Activated naive CD4-positive, alpha-beta T cell treated with anti-CD3 and anti-CD28 coated beads, Interleukin-2, amount 50 U/mL, for 24 hours (primary cell): ENCODE data around the gene SDE2.

ENCODE experiments used
- H3K27ac Mint-ChIP-seq: one replicate; pipeline ENCODE4 v1.8.0; 2021; ENCODE audit warnings: mild to moderate bottlenecking, mixed read lengths
- H3K27me3 Mint-ChIP-seq: one replicate; pipeline ENCODE4 v1.8.0; 2021; ENCODE audit warnings: mixed read lengths
- H3K36me3 Mint-ChIP-seq: one replicate; pipeline ENCODE4 v1.8.0; 2021; ENCODE audit warnings: mixed read lengths
- H3K4me1 Mint-ChIP-seq: one replicate; pipeline ENCODE4 v1.8.0; 2021; ENCODE audit warnings: mixed read lengths
- H3K4me3 Mint-ChIP-seq: one replicate; pipeline ENCODE4 v1.8.0; 2021; ENCODE audit warnings: mild to moderate bottlenecking, mixed read lengths
- H3K9me3 Mint-ChIP-seq: one replicate; pipeline ENCODE4 v1.8.0; 2021; ENCODE audit warnings: mixed read lengths

The SDE2 gene

GRCh38 chr1:225999227-225999911, at the start of gene SDE2:
TSS of gene SDE2 (minus strand) at chr1:225999343. CDS start at chr1:225999312, 31 bp downstream.
- Mint-ChIP-seq H3K4me1 (peaks cover 82% of the 10 kb centered on the region), H3K36me3 (peaks cover 10% of the 10 kb centered on the region)

GRCh38 chr1:226048886-226049285, 49.7 kb upstream of the SDE2 start:
- Mint-ChIP-seq H3K27ac (no peak overlapping the region), H3K27me3 (no peaks in the 10 kb centered on the region), H3K4me3 (no peak overlapping the region), H3K9me3 (no peaks in the 10 kb centered on the region), H3K36me3 (no peaks in the 10 kb centered on the region), H3K4me1 (no peaks in the 10 kb centered on the region)

More at GRCh38 chr1:225999227-225999911, at the start of gene SDE2:
- peak within 1 kb of the TSS; percentile 100 for H3K27ac Mint-ChIP-seq
- no peaks in the 10 kb centered on the region for H3K27me3 Mint-ChIP-seq
- H3K9me3 Mint-ChIP-seq: no peaks in the 10 kb centered on the region
- peak within 1 kb of the TSS; percentile 100 for H3K4me3 Mint-ChIP-seq

GRCh38 chr1:226047495-226047894, 48.4 kb upstream of the SDE2 start:
- H3K9me3 Mint-ChIP-seq: no peaks in the 10 kb centered on the region
- no peaks in the 10 kb centered on the region for H3K4me1 Mint-ChIP-seq
- H3K4me3 Mint-ChIP-seq: no peak overlapping the region
- no peaks in the 10 kb centered on the region for H3K27me3 Mint-ChIP-seq
- no peaks in the 10 kb centered on the region for H3K36me3 Mint-ChIP-seq
- no peak overlapping the region for H3K27ac Mint-ChIP-seq

DNA sequence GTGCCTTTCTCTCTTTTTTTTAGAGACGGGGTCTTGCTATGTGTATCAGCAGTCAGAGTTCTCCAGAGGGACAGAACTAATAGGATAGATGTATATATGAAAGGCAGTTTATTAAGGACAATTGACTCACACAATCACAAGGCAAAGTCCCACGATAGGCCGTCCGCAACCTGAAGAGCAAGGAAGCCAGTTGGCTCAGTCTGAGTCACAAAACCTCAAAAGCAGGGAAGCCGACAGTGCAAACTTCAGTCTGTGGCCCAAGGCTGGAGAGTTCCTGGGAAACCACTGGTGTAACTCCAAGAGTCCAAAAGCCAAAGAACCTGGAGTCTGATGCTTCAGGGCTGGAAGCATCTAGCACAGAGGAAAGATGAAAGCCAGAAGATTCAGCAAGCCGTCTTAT, 47.1 kb upstream of the SDE2 start:
- H3K9me3 Mint-ChIP-seq: no peaks in the 10 kb centered on the region
- no peak overlapping the region for H3K27ac Mint-ChIP-seq
- no peaks in the 10 kb centered on the region for H3K36me3 Mint-ChIP-seq
- H3K4me1 Mint-ChIP-seq: no peaks in the 10 kb centered on the region
- H3K27me3 Mint-ChIP-seq: no peaks in the 10 kb centered on the region
- H3K4me3 Mint-ChIP-seq: no peak overlapping the region

DNA sequence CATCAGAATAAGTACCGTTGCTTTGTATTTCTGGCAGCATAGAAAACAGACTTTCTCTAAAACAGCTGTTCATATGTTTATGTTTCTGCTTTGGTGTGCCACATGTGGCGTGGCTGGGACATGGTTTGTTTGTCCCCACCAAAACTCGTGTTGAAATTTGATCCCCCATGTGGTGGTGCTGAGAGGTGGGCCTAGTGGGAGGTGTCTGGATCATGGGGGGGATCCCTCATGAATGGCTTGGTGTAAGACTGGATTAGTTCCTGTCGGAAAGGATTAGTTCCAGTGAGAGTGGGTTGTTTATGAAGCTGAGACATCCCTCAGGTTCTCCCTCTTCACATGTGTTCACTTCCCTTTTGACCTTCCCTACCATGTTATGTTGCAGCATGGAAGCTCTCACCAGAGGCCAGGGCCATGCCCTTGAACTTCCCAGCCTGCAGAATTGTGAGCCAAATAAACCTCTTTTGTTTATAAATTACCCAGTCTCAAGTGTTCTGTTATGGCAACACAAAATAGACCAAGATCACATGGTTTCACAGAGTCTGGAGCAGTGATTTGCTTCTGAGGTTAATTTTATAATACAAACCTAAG, 45.5 kb upstream of the SDE2 start:
- H3K9me3 Mint-ChIP-seq: no peaks in the 10 kb centered on the region
- H3K36me3 Mint-ChIP-seq: no peaks in the 10 kb centered on the region
- H3K4me1 Mint-ChIP-seq: no peaks in the 10 kb centered on the region
- no peak overlapping the region for H3K4me3 Mint-ChIP-seq
- no peaks in the 10 kb centered on the region for H3K27me3 Mint-ChIP-seq
- H3K27ac Mint-ChIP-seq: no peak overlapping the region

DNA sequence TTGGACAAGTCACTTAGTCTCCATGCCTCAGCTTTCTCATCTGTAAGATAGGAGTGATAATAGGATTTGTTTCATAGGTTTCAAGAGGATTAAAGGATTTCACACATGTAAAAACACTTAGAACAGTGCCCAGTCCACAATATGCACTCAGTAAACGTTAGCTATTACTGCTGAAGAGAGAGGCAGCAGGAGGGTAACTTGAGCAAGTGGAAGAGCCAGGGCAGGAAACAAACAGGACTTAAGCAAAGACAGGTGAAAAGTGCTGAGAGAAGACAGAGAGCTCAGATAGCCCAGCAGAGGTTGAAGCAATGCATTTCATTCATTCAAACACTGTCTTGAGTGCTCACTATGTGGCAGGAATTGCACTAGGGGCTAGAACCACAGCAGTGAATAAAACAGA, 42.3 kb upstream of the SDE2 start:
- Mint-ChIP-seq H3K4me1 (no peaks in the 10 kb centered on the region), H3K9me3 (no peaks in the 10 kb centered on the region), H3K36me3 (peaks cover 1% of the 10 kb centered on the region), H3K27ac (no peak overlapping the region), H3K4me3 (no peak overlapping the region), H3K27me3 (no peaks in the 10 kb centered on the region)

DNA sequence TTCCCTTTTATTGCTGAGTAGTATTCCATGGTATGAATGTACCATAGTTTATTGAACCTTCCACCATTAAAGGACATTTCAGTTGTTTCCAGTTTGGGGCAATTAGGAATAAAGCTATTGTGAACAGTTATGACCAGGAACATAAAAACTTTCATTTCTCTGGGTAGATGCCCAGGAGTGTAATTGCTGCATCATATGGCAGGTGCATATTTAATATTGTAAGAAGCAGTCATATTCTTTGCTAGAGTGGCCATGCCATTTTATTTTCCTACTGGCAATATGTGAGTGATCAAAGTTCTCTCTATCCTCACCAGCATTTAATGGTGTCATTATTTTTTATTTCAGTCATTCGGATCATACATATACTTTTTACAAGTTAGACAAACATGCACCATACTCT, 39.5 kb upstream of the SDE2 start:
- Mint-ChIP-seq H3K9me3 (no peaks in the 10 kb centered on the region), H3K27ac (no peak overlapping the region), H3K36me3 (peaks cover 1% of the 10 kb centered on the region), H3K4me3 (no peak overlapping the region), H3K4me1 (no peaks in the 10 kb centered on the region), H3K27me3 (no peaks in the 10 kb centered on the region)

DNA sequence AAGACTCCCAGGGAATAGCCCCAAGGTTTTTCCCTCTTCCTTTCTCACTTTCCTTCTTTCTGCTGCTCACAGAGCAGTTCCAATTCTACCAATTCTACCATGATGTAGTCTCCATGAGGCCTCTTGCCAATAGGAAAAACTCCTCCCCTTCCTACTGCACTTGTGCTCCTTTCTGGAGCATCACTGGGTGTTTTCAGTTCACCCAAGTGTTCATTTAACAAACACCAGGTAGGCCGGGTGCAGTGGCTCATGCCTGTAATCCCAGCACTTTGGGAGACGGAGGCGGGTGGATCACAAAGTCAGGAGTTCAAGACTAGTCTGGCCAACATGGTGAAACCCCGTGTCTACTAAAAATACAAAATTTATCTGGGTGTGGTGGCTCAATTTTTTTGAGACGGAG, 36.8 kb upstream of the SDE2 start:
- Mint-ChIP-seq H3K36me3 (peaks cover 1% of the 10 kb centered on the region), H3K9me3 (no peaks in the 10 kb centered on the region), H3K4me3 (no peak overlapping the region), H3K4me1 (no peaks in the 10 kb centered on the region), H3K27ac (no peak overlapping the region), H3K27me3 (no peaks in the 10 kb centered on the region)

DNA sequence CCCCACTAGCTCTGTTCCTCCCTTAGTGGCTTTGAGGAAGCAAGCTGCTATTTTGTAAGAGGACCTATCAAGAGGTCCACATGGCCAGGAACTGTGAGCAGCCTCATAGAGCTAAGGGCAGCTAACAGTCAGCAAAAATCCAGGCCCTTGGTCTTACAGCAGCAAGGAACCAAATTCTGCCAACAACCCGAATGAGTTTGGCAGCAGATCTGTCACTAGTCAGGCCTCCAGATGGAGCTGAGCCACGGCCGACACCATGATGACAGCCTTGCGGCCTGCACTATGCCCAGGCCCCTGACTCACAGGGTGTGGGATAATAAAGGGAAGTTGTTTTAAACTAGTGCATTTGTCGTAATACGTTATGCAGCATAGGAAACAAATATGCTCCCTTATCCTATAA, 35.3 kb upstream of the SDE2 start:
- Mint-ChIP-seq H3K27me3 (no peaks in the 10 kb centered on the region), H3K36me3 (peaks cover 1% of the 10 kb centered on the region), H3K27ac (no peak overlapping the region), H3K9me3 (no peaks in the 10 kb centered on the region), H3K4me3 (no peak overlapping the region), H3K4me1 (no peaks in the 10 kb centered on the region)

GRCh38 chr1:226033991-226034390, 34.8 kb upstream of the SDE2 start:
- H3K4me1 Mint-ChIP-seq: no peaks in the 10 kb centered on the region
- H3K27me3 Mint-ChIP-seq: no peaks in the 10 kb centered on the region
- H3K9me3 Mint-ChIP-seq: no peaks in the 10 kb centered on the region
- H3K36me3 Mint-ChIP-seq: peaks cover 1% of the 10 kb centered on the region
- H3K4me3 Mint-ChIP-seq: no peak overlapping the region
- H3K27ac Mint-ChIP-seq: no peak overlapping the region

DNA sequence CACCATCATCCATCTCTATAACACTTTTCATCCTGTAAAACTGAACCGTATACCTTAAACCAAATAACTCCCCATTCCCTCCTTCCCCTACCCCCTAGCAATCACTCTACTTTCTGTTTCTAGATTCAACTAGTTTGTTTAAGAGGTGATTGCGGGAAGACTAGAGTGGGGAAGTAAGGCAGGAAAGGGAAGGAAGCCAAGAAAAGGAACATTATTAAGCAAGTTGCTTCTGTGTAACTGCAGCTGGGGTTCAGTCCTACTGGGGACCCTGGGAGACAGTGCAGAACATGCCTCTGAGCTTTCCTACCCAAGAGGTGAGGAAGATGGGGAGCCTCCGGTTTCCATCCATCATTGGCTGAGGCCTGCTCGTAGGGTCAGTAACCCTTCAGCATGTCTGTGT, 34.4 kb upstream of the SDE2 start:
- Mint-ChIP-seq H3K4me1 (no peaks in the 10 kb centered on the region), H3K36me3 (peaks cover 1% of the 10 kb centered on the region), H3K4me3 (no peak overlapping the region), H3K9me3 (no peaks in the 10 kb centered on the region), H3K27me3 (no peaks in the 10 kb centered on the region), H3K27ac (no peak overlapping the region)

GRCh38 chr1:226029568-226030225, 30.6 kb upstream of the SDE2 start:
- Mint-ChIP-seq H3K27me3 (no peaks in the 10 kb centered on the region), H3K4me3 (no peak overlapping the region), H3K27ac (no peak overlapping the region), H3K9me3 (no peaks in the 10 kb centered on the region), H3K4me1 (no peaks in the 10 kb centered on the region), H3K36me3 (no peaks in the 10 kb centered on the region)

DNA sequence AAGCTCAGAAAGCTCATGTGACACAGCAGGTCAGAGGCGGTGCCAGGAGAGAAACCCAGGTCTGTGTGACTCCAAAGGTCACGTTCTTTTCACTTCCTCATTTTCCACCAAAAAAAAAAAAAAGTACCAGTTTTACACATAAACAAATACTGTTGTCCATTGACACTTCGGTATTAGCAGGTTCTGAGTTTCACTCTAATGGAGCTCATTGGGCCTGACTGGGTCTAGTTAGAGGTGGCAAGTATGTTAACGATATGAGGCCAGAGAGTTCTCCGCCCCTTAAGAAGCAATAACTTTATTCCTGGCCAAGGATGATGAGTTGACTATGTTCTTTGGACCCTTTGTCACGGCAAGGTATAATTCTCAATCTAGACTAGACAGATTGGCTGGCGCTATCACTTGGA, 30.0 kb upstream of the SDE2 start:
- no peaks in the 10 kb centered on the region for H3K36me3 Mint-ChIP-seq
- H3K27me3 Mint-ChIP-seq: no peaks in the 10 kb centered on the region
- H3K9me3 Mint-ChIP-seq: no peaks in the 10 kb centered on the region
- no peaks in the 10 kb centered on the region for H3K4me1 Mint-ChIP-seq
- H3K4me3 Mint-ChIP-seq: no peak overlapping the region
- no peak overlapping the region for H3K27ac Mint-ChIP-seq

- H3K4me1 Mint-ChIP-seq: no peaks in the 10 kb centered on the region
- H3K27ac Mint-ChIP-seq: no peak overlapping the region
- no peaks in the 10 kb centered on the region for H3K9me3 Mint-ChIP-seq
- H3K4me3 Mint-ChIP-seq: no peak overlapping the region
- H3K27me3 Mint-ChIP-seq: no peaks in the 10 kb centered on the region
- no peaks in the 10 kb centered on the region for H3K36me3 Mint-ChIP-seq
Measured at GRCh38 chr1:226027538-226028217, 28.5 kb upstream of the SDE2 start.

GRCh38 chr1:226026833-226027232, 27.7 kb upstream of the SDE2 start:
- no peak overlapping the region for H3K4me3 Mint-ChIP-seq
- H3K27ac Mint-ChIP-seq: no peak overlapping the region
- H3K27me3 Mint-ChIP-seq: no peaks in the 10 kb centered on the region
- H3K36me3 Mint-ChIP-seq: no peaks in the 10 kb centered on the region
- H3K9me3 Mint-ChIP-seq: no peaks in the 10 kb centered on the region
- no peaks in the 10 kb centered on the region for H3K4me1 Mint-ChIP-seq

GRCh38 chr1:226023735-226024134, 24.6 kb upstream of the SDE2 start:
- Mint-ChIP-seq H3K9me3 (no peaks in the 10 kb centered on the region), H3K4me1 (no peaks in the 10 kb centered on the region), H3K27ac (no peak overlapping the region), H3K27me3 (no peaks in the 10 kb centered on the region), H3K36me3 (no peaks in the 10 kb centered on the region), H3K4me3 (no peak overlapping the region)
